Chondrocyte (in vitro differentiated cells): Measurements from ENCODE around the gene NSD2. TPM values are rescaled to one million over a fixed set of nuclear protein-coding genes. Genes with fewer than 3 reads are reported as not detected.

Experiments
- DNase-seq: peaks from one replicate; pipeline ENCODE4 v3.0.0; 2021; ENCODE audit warnings: mixed read lengths, low spot score
- H3K27ac Mint-ChIP-seq: one replicate; pipeline ENCODE4 v1.8.0; 2021; ENCODE audit warnings: mild to moderate bottlenecking, moderate library complexity, mixed read lengths; ENCODE audit not compliant: unreplicated experiment
- H3K27me3 Mint-ChIP-seq: 2 replicates; pipeline ENCODE4 v1.8.0; 2021; ENCODE audit warnings: low read depth, mixed read lengths
- H3K36me3 Mint-ChIP-seq: 2 replicates; pipeline ENCODE4 v1.8.0; 2021; ENCODE audit warnings: low read depth, mixed read lengths
- H3K4me1 Mint-ChIP-seq: 2 replicates; pipeline ENCODE4 v1.8.0; 2021; ENCODE audit warnings: low read depth, mild to moderate bottlenecking, mixed read lengths
- H3K4me3 Mint-ChIP-seq: one replicate; pipeline ENCODE4 v1.8.0; 2021; ENCODE audit warnings: mild to moderate bottlenecking, moderate library complexity, mixed read lengths; ENCODE audit not compliant: unreplicated experiment
- H3K9me3 Mint-ChIP-seq: 2 replicates; pipeline ENCODE4 v1.8.0; 2021; ENCODE audit warnings: low read depth, mixed read lengths
- CTCF ChIP-seq: fragments of 200-600 bp; sonication (generic); IDR thresholded peaks from 2 replicates; pipeline ENCODE4 v1.5.0; 2021; ENCODE audit warnings: antibody characterized with exemption, mild to moderate bottlenecking, moderate library complexity
- total RNA-seq: library from RNA; stranded (reverse); gene quantifications from 3 replicates; pipeline ENCODE4 v1.2.1, GENCODE V29; 2021

Gene NSD2
- total RNA-seq, 1 donor from 2014 or later: 53.5 TPM

- TF ChIP-seq CTCF: no peak
- Mint-ChIP-seq H3K9me3 (no peaks in the 10 kb centered on the region), H3K27me3 (no peaks in the 10 kb centered on the region), H3K4me3 (no peak overlapping the region), H3K4me1 (peaks cover 6% of the 10 kb centered on the region), H3K36me3 (no peaks in the 10 kb centered on the region), H3K27ac (no peak overlapping the region)
- DNase-seq: no peak
These were observed 8.9 kb upstream of the NSD2 start for GRCh38 chr4:1862055-1862911.

DNA sequence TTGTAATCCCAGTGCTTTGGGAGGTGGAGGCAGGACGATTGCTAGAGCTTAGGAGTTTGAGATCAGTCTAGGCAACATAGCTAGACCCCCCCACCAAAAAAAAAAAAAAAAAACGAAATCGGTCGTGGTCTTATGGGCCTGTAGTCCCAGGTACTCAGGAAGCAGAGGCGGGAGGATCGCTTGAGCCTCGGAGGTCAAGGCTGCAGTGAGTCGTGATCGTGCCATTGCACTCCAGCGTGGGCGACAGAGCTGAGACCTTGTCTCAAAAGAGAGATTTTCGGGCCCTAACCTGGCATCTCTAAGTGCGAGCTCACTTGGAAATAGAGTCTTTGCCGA, 8.3 kb upstream of the NSD2 start:
- H3K36me3 Mint-ChIP-seq: no peaks in the 10 kb centered on the region
- no peak for TF ChIP-seq CTCF
- no peak overlapping the region for H3K4me3 Mint-ChIP-seq
- no peaks in the 10 kb centered on the region for H3K27me3 Mint-ChIP-seq
- no peak overlapping the region for H3K27ac Mint-ChIP-seq
- peaks cover 3% of the 10 kb centered on the region for H3K4me1 Mint-ChIP-seq
- no peaks in the 10 kb centered on the region for H3K9me3 Mint-ChIP-seq
- no peak for DNase-seq

GRCh38 chr4:1863297-1864033, 7.7 kb upstream of the NSD2 start:
- Mint-ChIP-seq H3K27me3 (no peaks in the 10 kb centered on the region), H3K36me3 (no peaks in the 10 kb centered on the region), H3K9me3 (no peaks in the 10 kb centered on the region), H3K4me3 (no peak overlapping the region), H3K27ac (no peak overlapping the region), H3K4me1 (peaks cover 3% of the 10 kb centered on the region)
- DNase-seq: no peak
- TF ChIP-seq CTCF: no peak

DNA sequence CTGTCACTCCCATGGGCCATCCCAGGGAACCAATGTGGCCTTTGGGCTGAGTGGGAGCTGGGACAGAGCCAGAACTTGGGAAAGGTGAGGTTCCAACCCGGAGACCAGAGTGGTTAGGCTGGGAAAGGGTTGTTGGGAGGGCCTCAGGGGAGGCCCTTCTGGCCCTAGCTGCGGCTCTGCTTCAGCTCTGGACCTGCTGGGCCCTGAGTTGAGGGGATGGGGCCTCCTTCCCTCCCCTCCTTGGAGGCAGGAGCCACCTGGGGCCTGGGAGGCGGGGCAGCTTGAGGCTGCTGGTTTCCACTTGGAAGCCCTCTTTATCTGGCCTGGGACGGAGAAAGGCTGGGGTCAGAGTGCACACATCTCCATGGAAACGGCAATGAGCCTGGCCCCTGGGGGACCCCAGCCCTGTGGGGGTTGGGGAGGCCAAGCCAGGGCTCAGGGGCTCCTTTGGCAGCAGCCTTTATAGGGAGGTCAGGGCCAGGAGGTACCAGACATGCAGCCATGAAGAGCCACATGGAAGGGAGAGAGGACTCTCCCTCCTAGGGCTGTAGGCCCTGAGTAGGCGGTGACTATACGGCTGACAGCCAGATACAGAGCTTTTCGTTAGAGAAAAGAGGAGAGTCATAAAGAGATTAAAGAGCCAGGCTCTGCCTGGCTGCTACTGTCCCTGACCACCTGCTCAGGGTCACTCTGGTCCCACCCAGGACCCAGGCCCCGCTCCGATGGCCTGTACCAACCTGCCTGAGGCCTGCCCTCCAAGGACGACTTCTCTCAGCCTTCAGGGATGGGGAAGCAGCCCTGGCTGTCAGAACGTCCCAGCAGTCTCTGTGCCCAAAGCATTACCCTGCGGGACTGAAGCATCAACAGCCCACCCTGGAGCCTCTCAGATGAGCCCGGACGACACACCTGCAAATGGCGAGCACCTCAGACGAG, 6.9 kb upstream of the NSD2 start:
- TF ChIP-seq CTCF: no peak
- DNase-seq: no peak
- Mint-ChIP-seq H3K27ac (no peak overlapping the region), H3K4me1 (peaks cover 3% of the 10 kb centered on the region), H3K9me3 (no peaks in the 10 kb centered on the region), H3K4me3 (no peak overlapping the region), H3K27me3 (no peaks in the 10 kb centered on the region), H3K36me3 (no peaks in the 10 kb centered on the region)

- Mint-ChIP-seq H3K4me1 (peaks cover 8% of the 10 kb centered on the region), H3K4me3 (no peak overlapping the region)
- no peak for TF ChIP-seq CTCF
These were observed 5.0 kb upstream of the NSD2 start for GRCh38 chr4:1866189-1866661.

More at GRCh38 chr4:1866189-1866661, 5.0 kb upstream of the NSD2 start:
- no peaks in the 10 kb centered on the region for H3K9me3 Mint-ChIP-seq
- H3K27ac Mint-ChIP-seq: no peak overlapping the region
- no peak for DNase-seq
- no peaks in the 10 kb centered on the region for H3K27me3 Mint-ChIP-seq
- no peaks in the 10 kb centered on the region for H3K36me3 Mint-ChIP-seq
